Ovary (tissue), 9 donors: ENCODE measurements around the gene SLC19A1. TPM values are rescaled to one million over a fixed set of nuclear protein-coding genes. Genes with fewer than 3 reads are reported as not detected.
"Not testable (repeated sequence)": the region's sequence is repeated elsewhere in the genome, so short reads cannot be mapped to it uniquely, and the experiment has no call there.

Experiments used
- DNase-seq, 5 donors: peaks; one replicate each; pipeline ENCODE4 v3.0.0-alpha.2; 2019 to 2020
- H3K27ac ChIP-seq, 2 donors: fragments of 200-600 bp; one replicate each; pipeline versions ENCODE4 v1.5.1 to v1.8.0; 2019 to 2022
- H3K27me3 ChIP-seq: fragments of 200-600 bp; one replicate; pipeline ENCODE4 v1.8.0; 2022
- H3K36me3 ChIP-seq: fragments of 200-600 bp; sonication (generic); one replicate; pipeline ENCODE4 v1.5.1; 2019
- H3K4me1 ChIP-seq: one replicate; pipeline ENCODE4 v1.8.1; 2013; ENCODE audit warnings: mild to moderate bottlenecking, moderate library complexity; ENCODE audit not compliant: insufficient read depth
- H3K4me3 ChIP-seq: fragments of 200-600 bp; sonication (generic); one replicate; pipeline ENCODE4 v1.5.1; 2017
- H3K9me3 ChIP-seq, 2 donors: fragments of 200-600 bp in 1 of 2; sonication (generic) in 1 of 2; one replicate each; pipeline versions ENCODE4 v1.5.1 to v1.8.1; 2013 to 2019; ENCODE audit warnings: mild to moderate bottlenecking in 1 of 2, moderate library complexity in 1 of 2
- CTCF ChIP-seq, 3 donors: fragments of 450-650 bp in 2 of 3; fragments of 200-600 bp in 1 of 3; IDR thresholded peaks; one replicate each; pipeline versions ENCODE4 v1.5.1 to v1.8.0; 2016 to 2022; ENCODE audit warnings: antibody characterized with exemption in 3 of 3, mild to moderate bottlenecking in 1 of 3
- EP300 ChIP-seq: sonication (generic); formaldehyde crosslinking; IDR thresholded peaks from one replicate; pipeline ENCODE4 v1.6.1; 2017; ENCODE audit warnings: antibody characterized with exemption
- POLR2A ChIP-seq: fragments of 450-650 bp; IDR thresholded peaks from one replicate; pipeline ENCODE4 v1.6.1; 2017; ENCODE audit warnings: antibody characterized with exemption, mild to moderate bottlenecking, moderate library complexity
- WGBS, 3 donors: extraction: QIAGEN DNeasy Blood & Tissue Kit in 1 of 3; methylation state at CpG; one replicate each; pipeline versions ENCODE4 v1.1.5 to v1.1.7; 2013 to 2017; 5-methylcytosine and 5-hydroxymethylcytosine counted together
- intact Hi-C, 4 donors: fragments of 100-400 bp; cut with DNase I; formaldehyde crosslinking; loops; one replicate each; pipeline versions ENCODE4 v1.11.0 to v1.15.1; 2022 to 2023
- polyA plus RNA-seq, 2 donors: library from polyadenylated mRNA; stranded (reverse); fragments of 200-250 nt in 1 of 2; fragments of 350-450 nt in 1 of 2; fragmentation: Illumina TruSeq in 1 of 2; extraction: RNeasy Lipid Tissue Mini Kit (QIAGEN cat#74804) in 1 of 2; gene quantifications; one replicate each; pipeline ENCODE4 v1.2.3, GENCODE V29; 2013 to 2014
- total RNA-seq, 7 donors: library from RNA; depleted of rRNA in 2 of 7; stranded (reverse); fragments of >200 nt in 2 of 7; fragmentation: NEBNext Ultra II Directional in 3 of 7; extraction: Animal tissue kit (Norgen Biotek cat#: 25700) in 3 of 7; gene quantifications; one replicate each; pipeline versions ENCODE4 v1.1.0 to v1.2.4, GENCODE V29; 2016 to 2023
- donor health status: DM: no; HTN: no; CAD: no; lungs with moderate emphysema.
- donor health status: DM: no; HTN: no; CAD: no.
- donor health status: Bipolar disorder and iron deficiency.
- donor health status: DM: yes; HTN: yes; CAD: no.
- donor health status: DM: no; HTN: no; CAD: no.
- donor health status: DM: yes; HTN: yes; CAD: no.

SLC19A1 gene
- total and polyA plus RNA-seq, 9 donors, result 0.88 to 18.2 (median 8.1) TPM

- peaks cover 14% of the 10 kb centered on the region for H3K4me1 ChIP-seq
- intact Hi-C loops, result no loop called here
- peak overlapping the region in 1 of 2 donors; percentile 63 for H3K27ac ChIP-seq
- H3K36me3 ChIP-seq, result no peaks in the 10 kb centered on the region
- no peak overlapping the region for H3K4me3 ChIP-seq
- H3K27me3 ChIP-seq, result no peaks in the 10 kb centered on the region
- TF ChIP-seq POLR2A, result no peak
- no peak for TF ChIP-seq EP300
- peak in 2 of 5 donors; percentile 61 to 75 for DNase-seq
- WGBS, 3 donors, result 26 to 52% (median 28%) methylated on average over 20 of the region's 20 CpGs
- H3K9me3 ChIP-seq, result no peaks in the 10 kb centered on the region
These were observed 28.8 kb upstream of the SLC19A1 start for GRCh38 chr21:45570826-45571601.

GRCh38 chr21:45570071-45570470 is 27.8 kb upstream of the SLC19A1 start:
- Histone ChIP-seq H3K4me1 (peaks cover 14% of the 10 kb centered on the region), H3K27me3 (no peaks in the 10 kb centered on the region), H3K4me3 (no peak overlapping the region), H3K36me3 (no peaks in the 10 kb centered on the region), H3K9me3 (no peaks in the 10 kb centered on the region), H3K27ac (no peak overlapping the region)
- TF ChIP-seq CTCF (IDR thresholded peaks at IDR 0.05) (no peak), POLR2A (no peak), EP300 (no peak)
- DNase-seq, result no peak
- 97 to 99% (median 98%) methylated on average over 7 of the region's 7 CpGs for WGBS, 3 donors
- intact Hi-C loops, result no loop called here

GRCh38 chr21:45568383-45568782 is 26.1 kb upstream of the SLC19A1 start:
- WGBS, 3 donors, result 66 to 79% (median 79%) methylated on average over 3 of the region's 3 CpGs
- intact Hi-C loops, result loop anchor here in 1 of 4 donors (10.0 kb wide), 1 partner anchor 76 kb away; the partner anchor contains the start of gene PCBP3

GRCh38 chr21:45564137-45564536 is 21.9 kb upstream of the SLC19A1 start:
- not testable (repeated sequence) for H3K4me3 ChIP-seq, H3K4me1 ChIP-seq, DNase-seq, H3K36me3 ChIP-seq, H3K9me3 ChIP-seq, H3K27me3 ChIP-seq, H3K27ac ChIP-seq
- intact Hi-C loops, result loop anchor here in 2 of 4 donors (5.0 to 10.0 kb wide), 2 partner anchors 48 to 81 kb away; partner anchors contain the start of gene PCBP3 (in 1 of the 2)
- 93 to 95% (median 94%) methylated on average over 11 of the region's 11 CpGs for WGBS, 3 donors

More at GRCh38 chr21:45568383-45568782, 26.1 kb upstream of the SLC19A1 start:
- no peak overlapping the region for H3K4me3 ChIP-seq
- no peaks in the 10 kb centered on the region for H3K36me3 ChIP-seq
- H3K27me3 ChIP-seq, result no peaks in the 10 kb centered on the region
- H3K27ac ChIP-seq, result no peak overlapping the region
- peaks cover 5% of the 10 kb centered on the region for H3K4me1 ChIP-seq
- no peak for TF ChIP-seq POLR2A
- TF ChIP-seq EP300, result no peak
- TF ChIP-seq CTCF (IDR thresholded peaks at IDR 0.05), result no peak
- H3K9me3 ChIP-seq, result no peaks in the 10 kb centered on the region
- DNase-seq, result no peak

- WGBS, 3 donors, result 6 to 15% (median 8%) methylated on average over 6 of the region's 6 CpGs
- Histone ChIP-seq H3K4me1 (no peaks in the 10 kb centered on the region), H3K4me3 (no peak overlapping the region), H3K36me3 (no peaks in the 10 kb centered on the region), H3K9me3 (no peaks in the 10 kb centered on the region), H3K27me3 (no peaks in the 10 kb centered on the region), H3K27ac (no peak overlapping the region)
- TF ChIP-seq POLR2A (no peak), CTCF (IDR thresholded peaks at IDR 0.05) (no peak), EP300 (no peak)
- DNase-seq, result no peak
- intact Hi-C loops, result loop anchor here in 2 of 4 donors (5.0 to 10.0 kb wide), 2 partner anchors 49 to 82 kb away; partner anchors contain the start of gene PCBP3 (in 1 of the 2)
These were observed 20.7 kb upstream of the SLC19A1 start for GRCh38 chr21:45562965-45563364.
